ENCODE measurements around the gene SLC39A1. TPM values are rescaled to one million over a fixed set of nuclear protein-coding genes. Genes with fewer than 3 reads are reported as not detected.
A peak's percentile ranks its signal among the peaks of the same experiment; 100 is the strongest.

The SLC39A1 gene
- total and polyA plus RNA-seq, 9 of the 15 experiments (the other 6 are each of a cell fraction or from before 2014, with no cell fraction given): 9.9 to 81.1 (median 62.7) TPM

DNA sequence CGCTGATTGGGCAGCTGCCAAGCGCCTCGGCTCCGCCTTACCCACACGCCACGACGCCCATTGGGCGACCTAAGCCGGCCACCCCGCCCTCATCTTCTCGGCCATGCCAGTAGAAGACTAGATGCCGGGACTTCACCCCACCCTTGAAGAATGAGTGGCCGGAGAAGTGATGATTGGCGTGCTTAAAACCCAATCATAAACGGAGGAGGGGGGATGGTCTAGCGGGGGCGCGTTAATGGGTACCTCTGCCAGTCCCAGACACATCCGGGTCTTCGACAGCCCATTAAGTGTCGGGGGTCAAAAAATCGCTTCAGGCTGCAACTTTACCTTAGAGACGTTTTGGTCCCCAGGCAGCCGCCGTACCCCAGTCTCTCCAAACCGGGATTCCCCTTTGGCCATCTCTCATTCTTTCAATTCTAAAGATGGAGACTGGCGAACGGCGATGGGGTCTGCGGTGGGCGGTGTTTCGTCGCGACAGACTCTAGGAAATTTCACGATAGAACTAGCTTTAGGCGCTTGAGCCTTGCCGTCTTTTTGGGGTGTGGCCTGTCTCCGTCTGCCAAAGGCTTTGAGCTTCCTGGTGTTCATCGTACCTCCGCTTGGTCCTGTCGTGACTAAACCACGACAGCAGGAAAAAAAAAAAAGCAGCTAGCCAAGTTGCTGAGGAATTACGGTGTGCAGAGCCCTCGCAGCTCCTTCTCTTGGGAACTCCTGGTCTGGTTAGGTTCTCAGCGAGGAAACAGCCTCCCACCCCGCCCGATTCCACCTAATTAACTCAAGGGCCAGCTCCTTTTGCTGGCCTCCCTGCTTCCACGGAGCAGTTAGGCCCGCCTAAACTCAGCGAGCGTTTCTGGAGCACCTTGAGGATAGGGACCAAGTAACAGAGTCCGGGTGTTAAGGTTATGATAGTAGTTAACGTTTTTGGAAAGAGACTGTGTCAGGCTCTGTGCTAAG lies 40.1 kb downstream of the SLC39A1 start, which contains the start of gene GATAD2B (continued):
- TF ChIP-seq ETS1 (conservative IDR thresholded peaks at IDR 0.05; ENCODE audit: control insufficient read depth, low read depth, low read length) (no peak), MBD2 (IDR thresholded peaks at IDR 0.05; ENCODE audit: borderline replicate concordance, low read depth) (peak; percentile 98), MCM2 (IDR thresholded peaks at IDR 0.05; ENCODE audit: low read depth) (no peak), TARDBP (IDR thresholded peaks at IDR 0.05) (0 out of 2 replicates have a peak, but pooled peaks have one; percentile 32), MBD1 (CRISPR knock-in tag; IDR thresholded peaks at IDR 0.05) (no peak), ZNF830 (CRISPR knock-in tag; IDR thresholded peaks at IDR 0.05) (no peak), TBP (optimal IDR thresholded peaks at IDR 0.05; ENCODE audit: low read depth, low read length) (peak; percentile 57), RAD51 (IDR thresholded peaks at IDR 0.05; ENCODE audit: borderline replicate concordance, low read depth) (no peak), TCF7 (IDR thresholded peaks at IDR 0.05; ENCODE audit: borderline replicate concordance) (no peak), ZNF24 (IDR thresholded peaks at IDR 0.05) (no peak), PHF20 (IDR thresholded peaks at IDR 0.05; ENCODE audit: partially characterized antibody) (peak; percentile 61), CGGBP1 (CRISPR knock-in tag; IDR thresholded peaks at IDR 0.05) (no peak), NFATC3 (IDR thresholded peaks at IDR 0.05) (0 out of 2 replicates have a peak, but pooled peaks have one; percentile 45), ELF1 (tag; IDR thresholded peaks at IDR 0.05) (peak; percentile 77), POU5F1 (IDR thresholded peaks at IDR 0.05; ENCODE audit: borderline replicate concordance, low read depth, low read length, partially characterized antibody) (peak; percentile 44)
- TF ChIP-seq, protein P1, sequence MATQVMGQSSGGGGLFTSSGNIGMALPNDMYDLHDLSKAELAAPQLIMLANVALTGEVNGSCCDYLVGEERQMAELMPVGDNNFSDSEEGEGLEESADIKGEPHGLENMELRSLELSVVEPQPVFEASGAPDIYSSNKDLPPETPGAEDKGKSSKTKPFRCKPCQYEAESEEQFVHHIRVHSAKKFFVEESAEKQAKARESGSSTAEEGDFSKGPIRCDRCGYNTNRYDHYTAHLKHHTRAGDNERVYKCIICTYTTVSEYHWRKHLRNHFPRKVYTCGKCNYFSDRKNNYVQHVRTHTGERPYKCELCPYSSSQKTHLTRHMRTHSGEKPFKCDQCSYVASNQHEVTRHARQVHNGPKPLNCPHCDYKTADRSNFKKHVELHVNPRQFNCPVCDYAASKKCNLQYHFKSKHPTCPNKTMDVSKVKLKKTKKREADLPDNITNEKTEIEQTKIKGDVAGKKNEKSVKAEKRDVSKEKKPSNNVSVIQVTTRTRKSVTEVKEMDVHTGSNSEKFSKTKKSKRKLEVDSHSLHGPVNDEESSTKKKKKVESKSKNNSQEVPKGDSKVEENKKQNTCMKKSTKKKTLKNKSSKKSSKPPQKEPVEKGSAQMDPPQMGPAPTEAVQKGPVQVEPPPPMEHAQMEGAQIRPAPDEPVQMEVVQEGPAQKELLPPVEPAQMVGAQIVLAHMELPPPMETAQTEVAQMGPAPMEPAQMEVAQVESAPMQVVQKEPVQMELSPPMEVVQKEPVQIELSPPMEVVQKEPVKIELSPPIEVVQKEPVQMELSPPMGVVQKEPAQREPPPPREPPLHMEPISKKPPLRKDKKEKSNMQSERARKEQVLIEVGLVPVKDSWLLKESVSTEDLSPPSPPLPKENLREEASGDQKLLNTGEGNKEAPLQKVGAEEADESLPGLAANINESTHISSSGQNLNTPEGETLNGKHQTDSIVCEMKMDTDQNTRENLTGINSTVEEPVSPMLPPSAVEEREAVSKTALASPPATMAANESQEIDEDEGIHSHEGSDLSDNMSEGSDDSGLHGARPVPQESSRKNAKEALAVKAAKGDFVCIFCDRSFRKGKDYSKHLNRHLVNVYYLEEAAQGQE (IDR thresholded peaks at IDR 0.05; ENCODE audit: borderline replicate concordance): peak; percentile 39; the same call in 1 of the 2 replicates
- TF ChIP-seq, protein P1 (CRISPR knock-in tag; IDR thresholded peaks at IDR 0.05; ENCODE audit: low read depth): no peak
